Naive thymus-derived CD4-positive, alpha-beta T cell (primary cell): ENCODE data around the gene DTX2. TPM values are rescaled to one million over a fixed set of nuclear protein-coding genes. Genes with fewer than 3 reads are reported as not detected.
"Not testable (repeated sequence)": the region's sequence is repeated elsewhere in the genome, so short reads cannot be mapped to it uniquely, and the experiment has no call there.

Experiments
- ATAC-seq: fragments of 150-1000 bp; cut with Tn5 transposase; 2 replicates; pipeline ENCODE4 v1.10.0; 2021; ENCODE audit warnings: mild to moderate bottlenecking, moderate library complexity
- CTCF ChIA-PET: fragments of 350-600 bp; sonication (Branson Sonifier 250); formaldehyde crosslinking; loops from one replicate; lab custom pipeline; 2021; ENCODE audit warnings: antibody characterized with exemption; lab: Charles Lee
- POLR2A ChIA-PET: fragments of 350-600 bp; sonication (Branson Sonifier 250); formaldehyde crosslinking; loops from one replicate; lab custom pipeline; 2021; ENCODE audit warnings: antibody characterized with exemption, inconsistent platforms; lab: Charles Lee
- DNase-seq, 9 donors: peaks; one replicate each; pipeline versions ENCODE4 v3.0.0 to v3.0.0-alpha.2; 2020 to 2022; ENCODE audit warnings: mixed read lengths in 1 of 9
- H3K27ac ChIP-seq: one replicate; pipeline ENCODE4 v1.7.0; 2013; ENCODE audit warnings: mild to moderate bottlenecking, low read depth, low read length, moderate library complexity
- H3K27me3 ChIP-seq, 2 donors: one replicate each; pipeline ENCODE4 v1.7.0; 2013; ENCODE audit warnings: low read length in 2 of 2, mild to moderate bottlenecking in 2 of 2, moderate library complexity in 2 of 2; ENCODE audit not compliant: control insufficient read depth in 2 of 2, insufficient read depth in 2 of 2
- H3K36me3 ChIP-seq, 3 experiments: 1 replicate in 2 of 3; 2 replicates in 1 of 3; pipeline ENCODE4 v1.7.0; 2013; ENCODE audit warnings: low read length in 3 of 3, mild to moderate bottlenecking in 3 of 3, moderate library complexity in 1 of 3; ENCODE audit not compliant: insufficient read depth in 3 of 3, control insufficient read depth in 2 of 3
- H3K4me1 ChIP-seq, 2 donors: one replicate each; pipeline ENCODE4 v1.7.0; 2013; ENCODE audit warnings: low read length in 2 of 2, mild to moderate bottlenecking in 2 of 2, moderate library complexity in 1 of 2; ENCODE audit not compliant: control insufficient read depth in 2 of 2, insufficient read depth in 2 of 2
- H3K4me3 ChIP-seq: 2 replicates; pipeline ENCODE4 v1.7.0; 2013; ENCODE audit warnings: mild to moderate bottlenecking, low read length
- H3K9me3 ChIP-seq, 3 experiments: 1 replicate in 2 of 3; 2 replicates in 1 of 3; pipeline ENCODE4 v1.7.0; 2013; ENCODE audit warnings: low read length in 3 of 3; ENCODE audit not compliant: control insufficient read depth in 2 of 3
- H3K27ac Mint-ChIP-seq, 9 donors: one replicate each; pipeline ENCODE4 v1.8.0; 2020 to 2022; ENCODE audit warnings: mixed read lengths in 9 of 9, mild to moderate bottlenecking in 8 of 9, moderate library complexity in 5 of 9, inconsistent platforms in 2 of 9
- H3K27me3 Mint-ChIP-seq, 5 donors: one replicate each; pipeline ENCODE4 v1.8.0; 2021 to 2022; ENCODE audit warnings: mixed read lengths in 5 of 5, mild to moderate bottlenecking in 1 of 5
- H3K36me3 Mint-ChIP-seq, 5 donors: one replicate each; pipeline ENCODE4 v1.8.0; 2020 to 2022; ENCODE audit warnings: mixed read lengths in 5 of 5, mild to moderate bottlenecking in 3 of 5, inconsistent platforms in 1 of 5
- H3K4me1 Mint-ChIP-seq, 7 donors: one replicate each; pipeline ENCODE4 v1.8.0; 2020 to 2022; ENCODE audit warnings: mixed read lengths in 7 of 7, mild to moderate bottlenecking in 3 of 7, inconsistent platforms in 1 of 7
- H3K4me3 Mint-ChIP-seq, 10 donors: one replicate each; pipeline ENCODE4 v1.8.0; 2020 to 2022; ENCODE audit warnings: mild to moderate bottlenecking in 10 of 10, mixed read lengths in 10 of 10, moderate library complexity in 6 of 10, inconsistent platforms in 2 of 10
- H3K9me3 Mint-ChIP-seq, 11 donors: one replicate each; pipeline ENCODE4 v1.8.0; 2020 to 2022; ENCODE audit warnings: mixed read lengths in 11 of 11, mild to moderate bottlenecking in 4 of 11, inconsistent platforms in 1 of 11, moderate library complexity in 1 of 11
- intact Hi-C, 2 donors: fragments of 100-400 bp; cut with micrococcal nuclease; formaldehyde crosslinking; loops; one replicate each; pipeline ENCODE4 v1.15.1; 2023
- polyA plus RNA-seq, 2 donors: library from polyadenylated mRNA; unstranded; fragments of 300-500 nt; fragmentation: Illumina TruSeq; gene quantifications; one replicate each; pipeline ENCODE4 v1.2.3, GENCODE V29; 2021
- total RNA-seq, 6 experiments: library from RNA in 5 of 6; stranded (reverse) in 5 of 6; gene quantifications; 1 replicate in 5 of 6; 2 replicates in 1 of 6; pipeline ENCODE4 v1.2.3 and lab custom pipeline; 2021 to 2026

DTX2 gene
- 10 to 100 TPM; 31.0 to 44.8 (median 41.2) TPM for total RNA-seq
- polyA plus RNA-seq = 10 to 100 TPM; 12.0 to 18.8 TPM
- 12.4 reads per million, percentile 40 among the genes with 10 or more reads in this experiment for total RNA-seq (lab: John Stamatoyannopoulos, UW)

- DNase-seq (peak; percentile 44 to 81 (median 77)), ATAC-seq (peak; percentile 99)
- H3K27me3 Mint-ChIP-seq, POLR2A ChIA-PET, H3K36me3 Mint-ChIP-seq, H3K36me3 ChIP-seq, H3K9me3 Mint-ChIP-seq, H3K27me3 ChIP-seq, intact Hi-C loops, H3K9me3 ChIP-seq, H3K4me1 ChIP-seq, H3K4me3 ChIP-seq, CTCF ChIA-PET: not testable (repeated sequence)
- Mint-ChIP-seq H3K4me1 (peaks cover 0 to 10% (median 0%) of the 10 kb centered on the region in 7 donors), H3K4me3 (peak within 1 kb of the TSS in 9 of 10 donors; percentile 27 to 77 (median 59)), H3K27ac (peak within 1 kb of the TSS in 2 of 9 donors; percentile 51 to 56)
- peak within 1 kb of the TSS; percentile 57 for H3K27ac ChIP-seq
Measured at GRCh38 chr7:76461464-76462101, at the start of gene DTX2. Gene DTX2, plus strand, starts transcription at chr7:76461709. Its CDS starts 18,801 bp downstream, at chr7:76480510.

DNA sequence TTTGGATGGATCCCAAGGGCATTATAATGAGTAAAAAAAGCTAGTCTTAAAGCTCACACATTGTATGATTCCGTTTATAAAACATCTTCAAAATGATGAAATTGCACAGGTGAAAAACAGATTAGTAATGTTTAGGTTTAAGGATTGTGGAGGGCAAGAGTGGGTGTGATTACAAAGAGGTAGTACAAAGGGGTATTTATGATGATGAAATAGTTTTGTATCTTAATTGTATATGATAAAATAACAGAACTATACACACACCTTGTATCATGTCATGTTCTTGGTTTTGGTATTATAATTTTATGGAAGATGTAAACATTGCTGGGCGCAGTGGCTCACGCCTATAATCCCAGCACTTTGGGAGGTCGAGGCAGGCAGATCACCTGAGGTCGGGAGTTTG lies 49.3 kb upstream of the DTX2 start:
- POLR2A ChIA-PET = no interaction called here
- Histone ChIP-seq H3K27ac (no peak overlapping the region), H3K27me3 (no peaks in the 10 kb centered on the region), H3K9me3 (no peaks in the 10 kb centered on the region), H3K36me3 (no peaks in the 10 kb centered on the region), H3K4me1 (no peaks in the 10 kb centered on the region), H3K4me3 (no peak overlapping the region)
- Mint-ChIP-seq H3K9me3 (no peaks in the 10 kb centered on the region), H3K36me3 (peaks cover 0 to 9% (median 0%) of the 10 kb centered on the region in 5 donors), H3K27me3 (no peaks in the 10 kb centered on the region), H3K4me3 (no peak overlapping the region), H3K27ac (no peak overlapping the region), H3K4me1 (peaks cover 0 to 7% (median 0%) of the 10 kb centered on the region in 7 donors)
- intact Hi-C loops = no loop called here
- no peak for DNase-seq
- CTCF ChIA-PET = no interaction called here
- ATAC-seq = no peak

DNA sequence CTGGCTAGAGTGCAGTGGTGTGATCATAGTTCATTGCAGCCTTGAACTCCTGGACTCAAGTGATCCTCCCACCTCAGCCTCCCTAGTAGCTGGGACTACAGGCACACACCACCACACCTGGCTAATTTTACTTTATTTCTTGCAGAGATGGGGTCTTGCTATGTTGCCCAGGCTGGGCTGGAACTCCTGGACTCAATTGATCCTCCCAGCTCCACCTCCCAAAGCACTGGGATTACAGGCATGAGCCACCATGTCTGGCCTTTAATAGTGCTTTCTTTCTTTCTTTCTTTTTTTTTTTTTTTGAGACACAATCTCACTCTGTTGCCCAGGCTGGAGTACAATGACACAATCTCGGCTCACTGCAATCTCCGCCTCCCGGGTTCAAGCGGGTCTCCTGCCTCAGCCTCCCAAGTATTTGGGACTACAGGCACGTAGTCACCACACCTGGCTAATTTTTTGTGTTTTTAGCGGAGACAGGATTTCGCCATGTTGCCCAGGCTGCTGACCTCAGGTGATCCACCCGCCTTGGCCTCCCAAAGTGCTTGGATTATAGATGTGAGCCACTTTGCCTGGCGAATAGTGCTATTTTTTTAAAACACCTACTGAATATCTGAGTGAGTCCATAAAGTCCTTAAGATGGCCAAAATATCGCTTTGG lies 43.7 kb upstream of the DTX2 start:
- ATAC-seq, H3K36me3 Mint-ChIP-seq, H3K4me3 Mint-ChIP-seq, H3K4me3 ChIP-seq, DNase-seq, POLR2A ChIA-PET, intact Hi-C loops, H3K27ac Mint-ChIP-seq, H3K4me1 Mint-ChIP-seq, H3K9me3 Mint-ChIP-seq, H3K9me3 ChIP-seq, H3K27me3 ChIP-seq, CTCF ChIA-PET, H3K27ac ChIP-seq, H3K36me3 ChIP-seq, H3K4me1 ChIP-seq: not testable (repeated sequence)
- H3K27me3 Mint-ChIP-seq = peaks cover 0 to 19% (median under 1%) of the 10 kb centered on the region in 5 donors

GRCh38 chr7:76421097-76421496 lies 40.4 kb upstream of the DTX2 start:
- H3K27me3 ChIP-seq, H3K27ac ChIP-seq, ATAC-seq, H3K4me3 ChIP-seq, H3K4me3 Mint-ChIP-seq, H3K36me3 Mint-ChIP-seq, POLR2A ChIA-PET, H3K9me3 Mint-ChIP-seq, DNase-seq, H3K36me3 ChIP-seq, H3K27ac Mint-ChIP-seq, H3K4me1 ChIP-seq, H3K9me3 ChIP-seq, intact Hi-C loops: not testable (repeated sequence)
- Mint-ChIP-seq H3K4me1 (peaks cover 0 to 29% (median 0%) of the 10 kb centered on the region in 7 donors), H3K27me3 (peaks cover 0 to 33% (median 3%) of the 10 kb centered on the region in 5 donors)
- CTCF ChIA-PET = interaction anchor here (0.6 kb wide), 1 partner anchor 1024 kb away, joined by 4 read pairs; no protein-coding TSS in a partner anchor

- POLR2A ChIA-PET = no interaction called here
- Histone ChIP-seq H3K4me3 (no peak overlapping the region), H3K4me1 (no peaks in the 10 kb centered on the region), H3K27me3 (no peaks in the 10 kb centered on the region), H3K36me3 (no peaks in the 10 kb centered on the region), H3K27ac (no peak overlapping the region), H3K9me3 (no peaks in the 10 kb centered on the region)
- no peaks in the 10 kb centered on the region for H3K9me3 Mint-ChIP-seq
- CTCF ChIA-PET = no interaction called here
- no peak for DNase-seq
- no peak overlapping the region for H3K4me3 Mint-ChIP-seq
- no peaks in the 10 kb centered on the region for H3K36me3 Mint-ChIP-seq
- H3K4me1 Mint-ChIP-seq = peaks cover 0 to 30% (median 0%) of the 10 kb centered on the region in 7 donors
- ATAC-seq = no peak
- peaks cover 0 to 33% (median 3%) of the 10 kb centered on the region in 5 donors for H3K27me3 Mint-ChIP-seq
- peak overlapping the region in 1 of 9 donors; percentile 93 for H3K27ac Mint-ChIP-seq
- intact Hi-C loops = no loop called here
Measured at GRCh38 chr7:76423666-76424412, 37.7 kb upstream of the DTX2 start.

- intact Hi-C loops = no loop called here
- Mint-ChIP-seq H3K4me3 (peak within 1 kb of the TSS in 1 of 10 donors; percentile 76), H3K4me1 (peaks cover 0 to 28% (median 0%) of the 10 kb centered on the region in 7 donors), H3K9me3 (no peaks in the 10 kb centered on the region), H3K36me3 (no peaks in the 10 kb centered on the region), H3K27ac (peak within 1 kb of the TSS in 1 of 9 donors; percentile 93), H3K27me3 (peaks cover 0 to 28% (median 3%) of the 10 kb centered on the region in 5 donors)
- ChIA-PET POLR2A (no interaction called here), CTCF (no interaction called here)
- H3K27ac ChIP-seq = no peak within 1 kb of the TSS
- no peaks in the 10 kb centered on the region for H3K27me3 ChIP-seq
- DNase-seq (no peak), ATAC-seq (no peak)
- H3K9me3 ChIP-seq = no peaks in the 10 kb centered on the region
- no peaks in the 10 kb centered on the region for H3K36me3 ChIP-seq
- no peaks in the 10 kb centered on the region for H3K4me1 ChIP-seq
- H3K4me3 ChIP-seq = no peak within 1 kb of the TSS
Measured at GRCh38 chr7:76424413-76425111, 36.9 kb upstream of the DTX2 start, which contains the start of gene ZP3. Gene ZP3, plus strand, starts transcription at chr7:76424950. Its CDS starts 15 bp downstream, at chr7:76424965.
